ENCODE measurements around the gene COX17. TPM values are rescaled to one million over a fixed set of nuclear protein-coding genes. Genes with fewer than 3 reads are reported as not detected.
"Not testable (repeated sequence)": the region's sequence is repeated elsewhere in the genome, so short reads cannot be mapped to it uniquely, and the experiment has no call there.

COX17 gene
- polyA plus RNA-seq (ENCODE audit: insufficient read length in 4 of 4), result 10 to 100 TPM; 41.5 to 65.2 (median 48.0) TPM

- DNase-seq (ENCODE audit: low read depth in 4 of 4, low spot score in 2 of 4), result peak; percentile 86 to 95 (median 88)
Observed at GRCh38 chr3:119676771-119677640, at the start of gene COX17. Gene COX17, minus strand, starts transcription at chr3:119677406. Its CDS starts 96 bp downstream, at chr3:119677310.

GRCh38 chr3:119726909-119727308 lies 49.7 kb upstream of the COX17 start:
- no peak for DNase-seq (ENCODE audit: low read depth in 4 of 4, low spot score in 2 of 4)

- DNase-seq (ENCODE audit: low read depth in 4 of 4, low spot score in 2 of 4), result no peak
Observed at GRCh38 chr3:119723022-119723421, 45.8 kb upstream of the COX17 start.

GRCh38 chr3:119717520-119717919 lies 40.3 kb upstream of the COX17 start:
- no peak for DNase-seq (ENCODE audit: low read depth in 4 of 4, low spot score in 2 of 4)

- DNase-seq (ENCODE audit: low read depth in 4 of 4, low spot score in 2 of 4), result no peak
Observed at GRCh38 chr3:119716998-119717397, 39.8 kb upstream of the COX17 start.

- no peak for DNase-seq (ENCODE audit: low read depth in 4 of 4, low spot score in 2 of 4)
Observed at GRCh38 chr3:119715105-119715504, 37.9 kb upstream of the COX17 start.

GRCh38 chr3:119703820-119704531 lies 26.8 kb upstream of the COX17 start:
- peak in 3 of 4 donors; percentile 13 to 50 (median 16) for DNase-seq (ENCODE audit: low read depth in 4 of 4, low spot score in 2 of 4)

- peak; percentile 75 to 90 (median 84) for DNase-seq (ENCODE audit: low read depth in 4 of 4, low spot score in 2 of 4)
Observed at GRCh38 chr3:119702530-119703527, 25.6 kb upstream of the COX17 start, which contains the start of gene CFAP91. Gene CFAP91, plus strand, starts transcription at chr3:119703022. Its CDS starts 77 bp downstream, at chr3:119703099.

- no peak for DNase-seq (ENCODE audit: low read depth in 4 of 4, low spot score in 2 of 4)
Observed at GRCh38 chr3:119700920-119701734, 23.9 kb upstream of the COX17 start.

- DNase-seq (ENCODE audit: low read depth in 4 of 4, low spot score in 2 of 4), result no peak
Observed at GRCh38 chr3:119700269-119700919, 23.2 kb upstream of the COX17 start.

GRCh38 chr3:119697394-119697793 lies 20.2 kb upstream of the COX17 start:
- no peak for DNase-seq (ENCODE audit: low read depth in 4 of 4, low spot score in 2 of 4)

GRCh38 chr3:119695480-119695879 lies 18.3 kb upstream of the COX17 start:
- DNase-seq (ENCODE audit: low read depth in 4 of 4, low spot score in 2 of 4), result no peak

- no peak for DNase-seq (ENCODE audit: low read depth in 4 of 4, low spot score in 2 of 4)
Observed at GRCh38 chr3:119690043-119690656, 12.9 kb upstream of the COX17 start.

- DNase-seq (ENCODE audit: low read depth in 4 of 4, low spot score in 2 of 4), result no peak
Observed at GRCh38 chr3:119683421-119683820, 6.2 kb upstream of the COX17 start.

- DNase-seq (ENCODE audit: low read depth in 4 of 4, low spot score in 2 of 4), result no peak
Observed at GRCh38 chr3:119681279-119681678, 4.1 kb upstream of the COX17 start.

GRCh38 chr3:119679874-119680273 lies 2.7 kb upstream of the COX17 start:
- DNase-seq (ENCODE audit: low read depth in 4 of 4, low spot score in 2 of 4), result no peak

GRCh38 chr3:119678209-119678608 lies 1.0 kb upstream of the COX17 start:
- DNase-seq (ENCODE audit: low read depth in 4 of 4, low spot score in 2 of 4), result not testable (repeated sequence)

- DNase-seq (ENCODE audit: low read depth in 4 of 4, low spot score in 2 of 4), result no peak
Observed at GRCh38 chr3:119677641-119677934, 382 bp upstream of the COX17 start.

- DNase-seq (ENCODE audit: low read depth in 4 of 4, low spot score in 2 of 4), result no peak
Observed at GRCh38 chr3:119676020-119676419, 1.2 kb downstream of the COX17 start.
